Mesodermal cell (in vitro differentiated cells): ENCODE results near the gene ENTPD5.
"Not testable (repeated sequence)": the region's sequence is repeated elsewhere in the genome, so short reads cannot be mapped to it uniquely, and the experiment has no call there.

Experiments used
- H3K27ac ChIP-seq: 2 replicates; pipeline ENCODE4 v1.7.0; 2013; ENCODE audit warnings: mild to moderate bottlenecking, low read depth, low read length, moderate library complexity; ENCODE audit not compliant: severe bottlenecking
- H3K36me3 ChIP-seq: 2 replicates; pipeline ENCODE4 v1.7.1; 2013; ENCODE audit warnings: mild to moderate bottlenecking, low read length, moderate library complexity; ENCODE audit not compliant: control insufficient read depth, insufficient read depth
- H3K4me1 ChIP-seq: one replicate; pipeline ENCODE4 v1.7.1; 2013; ENCODE audit warnings: mild to moderate bottlenecking, low read length; ENCODE audit not compliant: insufficient read depth, control insufficient read depth, poor library complexity, severe bottlenecking
- H3K4me3 ChIP-seq: 2 replicates; pipeline ENCODE4 v1.7.0; 2013; ENCODE audit warnings: low read length, control low read depth, mild to moderate bottlenecking; ENCODE audit not compliant: insufficient read depth, poor library complexity, severe bottlenecking; ENCODE audit errors: extremely low read depth
- H3K9me3 ChIP-seq: 2 replicates; pipeline ENCODE4 v1.7.1; 2013; ENCODE audit warnings: mild to moderate bottlenecking, low read length, moderate library complexity; ENCODE audit not compliant: control insufficient read depth
- WGBS, 2 experiments: methylation state at CpG; one replicate each; pipeline ENCODE4 v1.1.5; 2013; ENCODE audit warnings: missing lambda C conversion rate in 2 of 2; ENCODE audit not compliant: insufficient coverage in 2 of 2; 5-methylcytosine and 5-hydroxymethylcytosine counted together

ENTPD5 gene

GRCh38 chr14:73998726-73999125, 20.4 kb downstream of the ENTPD5 start:
- 83 to 96% methylated on average over 1 to 2 of the region's 2 CpGs for WGBS, 2 experiments
- Histone ChIP-seq H3K27ac (no peak overlapping the region), H3K36me3 (peaks cover 7% of the 10 kb centered on the region), H3K4me1 (no peaks in the 10 kb centered on the region), H3K9me3 (no peaks in the 10 kb centered on the region), H3K4me3 (no peak overlapping the region)

GRCh38 chr14:73997944-73998447, 21.1 kb downstream of the ENTPD5 start:
- no peak overlapping the region for H3K4me3 ChIP-seq
- H3K27ac ChIP-seq: no peak overlapping the region
- 94 to 95% methylated on average over 5 to 7 of the region's 7 CpGs for WGBS, 2 experiments
- no peaks in the 10 kb centered on the region for H3K9me3 ChIP-seq
- H3K36me3 ChIP-seq: peaks cover 2% of the 10 kb centered on the region
- H3K4me1 ChIP-seq: no peaks in the 10 kb centered on the region

GRCh38 chr14:73997108-73997943, 21.8 kb downstream of the ENTPD5 start:
- no peaks in the 10 kb centered on the region for H3K9me3 ChIP-seq
- no peaks in the 10 kb centered on the region for H3K4me1 ChIP-seq
- no peak overlapping the region for H3K4me3 ChIP-seq
- H3K27ac ChIP-seq: no peak overlapping the region
- H3K36me3 ChIP-seq: peaks cover 2% of the 10 kb centered on the region
- WGBS, 2 experiments: 100% methylated on average over 1 of the region's 1 CpG; no CpG with 5 or more reads in 1 of the 2 experiments

- Histone ChIP-seq H3K9me3 (no peaks in the 10 kb centered on the region), H3K36me3 (peaks cover 2% of the 10 kb centered on the region), H3K4me1 (no peaks in the 10 kb centered on the region), H3K27ac (no peak overlapping the region), H3K4me3 (no peak overlapping the region)
- 83% methylated on average over 1 of the region's 2 CpGs; no CpG with 5 or more reads in 1 of the 2 experiments for WGBS, 2 experiments
Observed at GRCh38 chr14:73996731-73997107, 22.4 kb downstream of the ENTPD5 start.

- 86 to 93% methylated on average over 7 to 8 of the region's 8 CpGs for WGBS, 2 experiments
- Histone ChIP-seq H3K27ac (no peak overlapping the region), H3K4me3 (no peak overlapping the region), H3K9me3 (no peaks in the 10 kb centered on the region), H3K4me1 (no peaks in the 10 kb centered on the region), H3K36me3 (peaks cover 2% of the 10 kb centered on the region)
Observed at GRCh38 chr14:73995977-73996378, 23.1 kb downstream of the ENTPD5 start.

- not testable (repeated sequence) for H3K27ac ChIP-seq, H3K36me3 ChIP-seq, H3K4me1 ChIP-seq, H3K9me3 ChIP-seq, H3K4me3 ChIP-seq
- WGBS, 2 experiments: 93 to 96% methylated on average over 7 of the region's 7 CpGs
Observed at GRCh38 chr14:73994926-73995325, 24.2 kb downstream of the ENTPD5 start.

GRCh38 chr14:73991092-73991491, 28.0 kb downstream of the ENTPD5 start:
- H3K36me3 ChIP-seq: peaks cover 10% of the 10 kb centered on the region
- H3K9me3 ChIP-seq: no peaks in the 10 kb centered on the region
- H3K4me3 ChIP-seq: no peak overlapping the region
- no peak overlapping the region for H3K27ac ChIP-seq
- 43 to 83% methylated on average over 1 to 4 of the region's 4 CpGs for WGBS, 2 experiments
- no peaks in the 10 kb centered on the region for H3K4me1 ChIP-seq

GRCh38 chr14:73988656-73989055, 30.4 kb downstream of the ENTPD5 start:
- not testable (repeated sequence) for H3K4me1 ChIP-seq, H3K27ac ChIP-seq, H3K9me3 ChIP-seq, H3K4me3 ChIP-seq
- H3K36me3 ChIP-seq: peaks cover 15% of the 10 kb centered on the region
- WGBS, 2 experiments: 89 to 100% methylated on average over 4 to 5 of the region's 7 CpGs

- no peak overlapping the region for H3K27ac ChIP-seq
- H3K4me1 ChIP-seq: no peaks in the 10 kb centered on the region
- peaks cover 15% of the 10 kb centered on the region for H3K36me3 ChIP-seq
- H3K9me3 ChIP-seq: no peaks in the 10 kb centered on the region
- no peak overlapping the region for H3K4me3 ChIP-seq
- WGBS, 2 experiments: 100% methylated on average over 1 of the region's 3 CpGs; no CpG with 5 or more reads in 1 of the 2 experiments
Observed at GRCh38 chr14:73988065-73988464, 31.0 kb downstream of the ENTPD5 start.

- Histone ChIP-seq H3K27ac (no peak overlapping the region), H3K36me3 (peaks cover 12% of the 10 kb centered on the region), H3K9me3 (no peaks in the 10 kb centered on the region), H3K4me1 (no peaks in the 10 kb centered on the region), H3K4me3 (no peak overlapping the region)
- WGBS, 2 experiments: 79 to 90% methylated on average over 2 of the region's 4 CpGs
Observed at GRCh38 chr14:73977896-73978295, 41.2 kb downstream of the ENTPD5 start.

GRCh38 chr14:73976125-73976524, 43.0 kb downstream of the ENTPD5 start:
- WGBS, 2 experiments: 92 to 98% methylated on average over 5 to 6 of the region's 6 CpGs
- Histone ChIP-seq H3K27ac (no peak overlapping the region), H3K4me1 (no peaks in the 10 kb centered on the region), H3K4me3 (no peak overlapping the region), H3K9me3 (no peaks in the 10 kb centered on the region), H3K36me3 (peaks cover 12% of the 10 kb centered on the region)
